ENCODE data around the gene FGF12. TPM values are rescaled to one million over a fixed set of nuclear protein-coding genes. Genes with fewer than 3 reads are reported as not detected.

Gene FGF12
- total and polyA plus RNA-seq, 11 donors, result 21.8 to 420 (median 265) TPM

DNA sequence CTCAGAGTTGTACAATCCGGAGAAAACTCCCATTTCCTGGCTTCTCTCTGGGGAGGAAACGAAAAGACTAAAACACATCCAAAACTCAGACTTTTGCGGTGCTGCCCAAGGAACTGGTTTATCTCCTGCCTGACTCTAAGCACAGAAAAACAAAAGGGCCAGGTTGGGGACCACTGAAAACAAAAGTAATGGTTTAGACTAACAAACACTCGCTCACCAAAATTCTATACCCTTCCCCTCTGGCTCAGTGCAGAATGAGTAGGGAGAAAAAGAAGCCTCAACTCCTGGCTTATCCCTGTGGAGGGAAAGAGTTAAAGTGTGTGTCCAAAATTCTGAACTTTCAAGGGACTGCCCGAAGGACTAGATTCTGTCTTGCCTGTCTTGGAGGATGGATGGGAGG lies 173.6 kb downstream of the FGF12 start:
- H3K27ac ChIP-seq, result peak overlapping the region in 1 of 12 donors; percentile 30

DNA sequence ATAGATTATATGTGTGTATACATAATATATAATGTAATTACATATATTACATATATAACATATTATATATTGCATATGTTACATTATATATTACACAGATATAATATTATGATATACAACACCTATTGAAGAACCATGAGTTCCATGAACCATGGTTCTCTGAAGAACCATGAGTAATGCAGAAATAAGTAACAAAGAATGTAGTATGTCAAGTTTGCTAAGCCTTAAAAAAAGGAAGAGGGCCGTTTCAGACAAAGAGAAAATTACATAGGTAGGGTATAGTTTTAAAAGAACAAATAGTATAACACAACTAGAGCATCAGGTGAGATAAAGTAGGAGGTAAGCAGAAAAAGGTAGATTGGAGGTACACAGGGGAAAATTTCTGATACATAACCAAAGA lies 177.0 kb downstream of the FGF12 start:
- Histone ChIP-seq H3K9me3 (peaks cover 0 to 14% (median 0%) of the 10 kb centered on the region in 12 donors), H3K27ac (no peak overlapping the region), H3K36me3 (no peaks in the 10 kb centered on the region), H3K4me3 (no peak overlapping the region), H3K4me1 (peaks cover 0 to 43% (median 6%) of the 10 kb centered on the region in 12 donors), H3K27me3 (no peaks in the 10 kb centered on the region)
- no peak for DNase-seq
- TF ChIP-seq POLR2A (IDR thresholded peaks at IDR 0.05), result no peak
- TF ChIP-seq, protein P1, sequence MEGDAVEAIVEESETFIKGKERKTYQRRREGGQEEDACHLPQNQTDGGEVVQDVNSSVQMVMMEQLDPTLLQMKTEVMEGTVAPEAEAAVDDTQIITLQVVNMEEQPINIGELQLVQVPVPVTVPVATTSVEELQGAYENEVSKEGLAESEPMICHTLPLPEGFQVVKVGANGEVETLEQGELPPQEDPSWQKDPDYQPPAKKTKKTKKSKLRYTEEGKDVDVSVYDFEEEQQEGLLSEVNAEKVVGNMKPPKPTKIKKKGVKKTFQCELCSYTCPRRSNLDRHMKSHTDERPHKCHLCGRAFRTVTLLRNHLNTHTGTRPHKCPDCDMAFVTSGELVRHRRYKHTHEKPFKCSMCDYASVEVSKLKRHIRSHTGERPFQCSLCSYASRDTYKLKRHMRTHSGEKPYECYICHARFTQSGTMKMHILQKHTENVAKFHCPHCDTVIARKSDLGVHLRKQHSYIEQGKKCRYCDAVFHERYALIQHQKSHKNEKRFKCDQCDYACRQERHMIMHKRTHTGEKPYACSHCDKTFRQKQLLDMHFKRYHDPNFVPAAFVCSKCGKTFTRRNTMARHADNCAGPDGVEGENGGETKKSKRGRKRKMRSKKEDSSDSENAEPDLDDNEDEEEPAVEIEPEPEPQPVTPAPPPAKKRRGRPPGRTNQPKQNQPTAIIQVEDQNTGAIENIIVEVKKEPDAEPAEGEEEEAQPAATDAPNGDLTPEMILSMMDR (IDR thresholded peaks at IDR 0.05), result no peak
- ATAC-seq, result no peak
- intact Hi-C loops (cut with DNase I), result loop anchor here in 1 of 10 donors (5.0 kb wide), 1 partner anchor 33 kb away; no protein-coding TSS in a partner anchor
- WGBS, 4 donors, result 60 to 77% (median 61%) methylated on average over 1 of the region's 1 CpG

More for the DNA sequence above, 173.6 kb downstream of the FGF12 start:
- H3K4me1 ChIP-seq, result peaks cover 0 to 26% (median under 1%) of the 10 kb centered on the region in 12 donors
- no peaks in the 10 kb centered on the region for H3K36me3 ChIP-seq
- no peak for ATAC-seq
- H3K9me3 ChIP-seq, result peaks cover 0 to 22% (median 0%) of the 10 kb centered on the region in 12 donors
- no peak overlapping the region for H3K4me3 ChIP-seq
- TF ChIP-seq, protein P1 (IDR thresholded peaks at IDR 0.05), result no peak
- TF ChIP-seq POLR2A (IDR thresholded peaks at IDR 0.05), result no peak
- DNase-seq, result peak in 1 of 5 donors; percentile 8
- intact Hi-C loops (cut with DNase I), result loop anchor here in 1 of 10 donors (5.0 kb wide), 1 partner anchor 36 kb away; no protein-coding TSS in a partner anchor
- no peaks in the 10 kb centered on the region for H3K27me3 ChIP-seq
- WGBS, 4 donors, result 33 to 52% (median 52%) methylated on average over 5 of the region's 5 CpGs

DNA sequence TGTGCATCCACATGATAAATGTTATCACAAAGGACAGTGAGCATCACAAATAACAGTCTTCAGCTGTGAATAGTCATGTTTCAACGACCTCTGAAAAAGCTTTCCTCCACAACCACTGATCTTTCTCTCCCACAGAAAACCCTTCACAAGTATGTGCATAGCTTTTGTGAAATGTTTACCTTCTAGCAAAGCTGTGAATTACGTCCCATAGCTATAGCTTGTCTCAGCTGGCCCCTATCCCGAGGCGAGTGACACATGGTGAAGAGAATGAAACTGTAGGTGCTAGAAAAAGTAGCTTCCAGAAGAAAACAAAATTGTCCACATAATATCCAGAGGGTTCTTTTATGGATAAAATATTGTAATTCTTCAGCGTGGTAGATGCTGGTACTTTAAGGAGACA lies 182.0 kb downstream of the FGF12 start:
- 61 to 75% (median 74%) methylated on average over 5 of the region's 5 CpGs for WGBS, 4 donors
- H3K4me1 ChIP-seq, result peaks cover 0 to 38% (median 5%) of the 10 kb centered on the region in 12 donors
- DNase-seq (no peak), ATAC-seq (no peak)
- no peak overlapping the region for H3K27ac ChIP-seq
- intact Hi-C loops (cut with DNase I), result no loop called here
- no peaks in the 10 kb centered on the region for H3K27me3 ChIP-seq
- H3K4me3 ChIP-seq, result no peak overlapping the region
- TF ChIP-seq, protein P1 (IDR thresholded peaks at IDR 0.05), result no peak
- no peak for TF ChIP-seq POLR2A (IDR thresholded peaks at IDR 0.05)
- no peaks in the 10 kb centered on the region for H3K36me3 ChIP-seq
- H3K9me3 ChIP-seq, result no peaks in the 10 kb centered on the region

DNA sequence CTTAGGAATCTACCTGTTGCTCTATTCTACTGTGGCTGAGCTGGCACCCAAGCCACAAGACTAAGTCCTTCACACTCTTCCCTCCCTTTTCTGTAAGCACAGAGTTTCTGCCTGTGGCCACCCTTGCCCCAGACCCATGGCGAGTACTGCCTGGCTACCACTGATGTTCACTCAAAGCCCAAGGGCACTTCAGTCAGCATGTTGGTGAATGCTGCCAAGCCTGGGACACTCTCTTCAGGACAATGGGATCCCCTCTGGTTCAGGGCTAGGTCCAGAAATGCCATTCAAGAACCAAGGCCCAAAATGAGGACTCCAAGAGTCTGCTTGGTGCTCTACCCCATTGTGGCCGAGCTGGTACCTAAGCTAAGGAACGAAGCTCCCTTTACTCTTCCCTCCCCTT lies 184.2 kb downstream of the FGF12 start:
- ATAC-seq (peak in 1 of 4 donors; percentile 53), DNase-seq (no peak)
- TF ChIP-seq POLR2A (IDR thresholded peaks at IDR 0.05), result no peak
- TF ChIP-seq, protein P1 (IDR thresholded peaks at IDR 0.05), result no peak
- no peaks in the 10 kb centered on the region for H3K27me3 ChIP-seq
- WGBS, 4 donors, result 91 to 94% (median 92%) methylated on average over 2 to 3 of the region's 3 CpGs
- peaks cover 0 to 4% (median 0%) of the 10 kb centered on the region in 12 donors for H3K9me3 ChIP-seq
- H3K27ac ChIP-seq, result no peak overlapping the region
- H3K4me3 ChIP-seq, result no peak overlapping the region
- no peaks in the 10 kb centered on the region for H3K36me3 ChIP-seq
- intact Hi-C loops (cut with DNase I), result no loop called here
- H3K4me1 ChIP-seq, result peaks cover 0 to 25% (median 3%) of the 10 kb centered on the region in 12 donors
